Measurements from ENCODE around the gene CTNNB1. TPM values are rescaled to one million over a fixed set of nuclear protein-coding genes. Genes with fewer than 3 reads are reported as not detected.

CTNNB1 gene
- total RNA-seq, 1 donor from 2014 or later: 366 TPM

DNA sequence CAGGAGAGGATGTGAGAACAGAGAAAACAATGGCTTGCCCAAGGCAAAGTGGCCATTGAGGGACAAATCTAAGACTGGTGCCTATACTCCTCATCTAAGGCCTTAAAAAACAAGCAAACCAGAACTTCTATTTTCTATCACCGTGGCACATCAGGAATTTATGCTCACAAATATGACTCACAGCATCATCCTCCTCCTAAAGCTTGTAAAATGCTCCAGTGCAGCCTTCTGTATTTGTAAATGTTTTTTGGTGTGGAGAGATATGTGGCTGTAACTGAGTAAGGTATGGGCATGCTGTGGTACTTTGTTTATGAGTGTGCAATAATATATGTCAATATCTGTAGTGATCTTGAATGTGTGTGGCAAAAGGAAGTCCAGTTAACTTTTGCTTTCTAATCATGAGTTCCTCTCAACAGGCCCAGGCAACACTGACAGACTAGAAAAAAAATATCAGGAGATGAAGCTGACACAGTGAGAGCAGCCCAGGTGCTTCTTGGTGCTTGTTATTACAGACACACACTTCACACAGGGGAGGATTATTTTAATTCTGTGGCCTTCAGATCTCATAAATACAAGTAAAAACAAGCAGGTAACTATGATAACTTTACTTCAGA lies 60.3 kb downstream of the CTNNB1 start:
- TF ChIP-seq, protein P1, sequence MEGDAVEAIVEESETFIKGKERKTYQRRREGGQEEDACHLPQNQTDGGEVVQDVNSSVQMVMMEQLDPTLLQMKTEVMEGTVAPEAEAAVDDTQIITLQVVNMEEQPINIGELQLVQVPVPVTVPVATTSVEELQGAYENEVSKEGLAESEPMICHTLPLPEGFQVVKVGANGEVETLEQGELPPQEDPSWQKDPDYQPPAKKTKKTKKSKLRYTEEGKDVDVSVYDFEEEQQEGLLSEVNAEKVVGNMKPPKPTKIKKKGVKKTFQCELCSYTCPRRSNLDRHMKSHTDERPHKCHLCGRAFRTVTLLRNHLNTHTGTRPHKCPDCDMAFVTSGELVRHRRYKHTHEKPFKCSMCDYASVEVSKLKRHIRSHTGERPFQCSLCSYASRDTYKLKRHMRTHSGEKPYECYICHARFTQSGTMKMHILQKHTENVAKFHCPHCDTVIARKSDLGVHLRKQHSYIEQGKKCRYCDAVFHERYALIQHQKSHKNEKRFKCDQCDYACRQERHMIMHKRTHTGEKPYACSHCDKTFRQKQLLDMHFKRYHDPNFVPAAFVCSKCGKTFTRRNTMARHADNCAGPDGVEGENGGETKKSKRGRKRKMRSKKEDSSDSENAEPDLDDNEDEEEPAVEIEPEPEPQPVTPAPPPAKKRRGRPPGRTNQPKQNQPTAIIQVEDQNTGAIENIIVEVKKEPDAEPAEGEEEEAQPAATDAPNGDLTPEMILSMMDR (conservative IDR thresholded peaks at IDR 0.05; ENCODE audit: low read depth, low read length): no peak
- H3K4me3 ChIP-seq (ENCODE audit: low read depth, low read length): no peak overlapping the region
- DNase-seq (ENCODE audit: low read depth): no peak

GRCh38 chr3:41260063-41260450 lies 60.8 kb downstream of the CTNNB1 start:
- TF ChIP-seq, protein P1 (conservative IDR thresholded peaks at IDR 0.05; ENCODE audit: low read depth, low read length): no peak

GRCh38 chr3:41265011-41265545 lies 65.8 kb downstream of the CTNNB1 start:
- TF ChIP-seq, protein P1 (conservative IDR thresholded peaks at IDR 0.05; ENCODE audit: low read depth, low read length): no peak
- DNase-seq (ENCODE audit: low read depth): no peak
- H3K4me3 ChIP-seq (ENCODE audit: low read depth, low read length): no peak overlapping the region

More at GRCh38 chr3:41260063-41260450, 60.8 kb downstream of the CTNNB1 start:
- no peak overlapping the region for H3K4me3 ChIP-seq (ENCODE audit: low read depth, low read length)
- no peak for DNase-seq (ENCODE audit: low read depth)

DNA sequence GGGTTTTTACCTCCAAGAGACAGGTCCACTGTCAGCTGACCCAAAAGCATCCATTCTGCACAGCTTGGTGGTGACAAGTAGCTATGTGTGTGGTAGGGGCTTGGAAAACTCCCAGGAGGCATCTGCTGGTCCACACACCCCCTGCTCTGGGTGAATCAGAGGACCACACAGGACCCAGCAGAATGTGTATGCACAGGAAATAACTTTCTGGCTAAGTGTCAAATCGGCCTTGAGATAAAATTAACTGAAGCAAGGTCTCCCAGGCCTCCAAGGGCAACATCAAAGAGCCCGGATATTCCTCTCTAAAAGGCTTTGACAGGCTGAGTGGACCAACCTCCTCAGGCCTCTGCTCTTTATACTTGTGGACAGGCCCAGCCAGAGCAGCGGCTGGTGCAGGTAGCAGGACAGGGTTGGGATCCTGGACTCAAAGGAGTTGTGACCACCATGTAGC lies 66.5 kb downstream of the CTNNB1 start:
- TF ChIP-seq, protein P1 (conservative IDR thresholded peaks at IDR 0.05; ENCODE audit: low read depth, low read length): no peak
- DNase-seq (ENCODE audit: low read depth): no peak
- H3K4me3 ChIP-seq (ENCODE audit: low read depth, low read length): no peak overlapping the region

GRCh38 chr3:41267975-41268640 lies 68.8 kb downstream of the CTNNB1 start:
- peak; percentile 72 for DNase-seq (ENCODE audit: low read depth)
- TF ChIP-seq, protein P1 (conservative IDR thresholded peaks at IDR 0.05; ENCODE audit: low read depth, low read length): no peak
- H3K4me3 ChIP-seq (ENCODE audit: low read depth, low read length): no peak overlapping the region

DNA sequence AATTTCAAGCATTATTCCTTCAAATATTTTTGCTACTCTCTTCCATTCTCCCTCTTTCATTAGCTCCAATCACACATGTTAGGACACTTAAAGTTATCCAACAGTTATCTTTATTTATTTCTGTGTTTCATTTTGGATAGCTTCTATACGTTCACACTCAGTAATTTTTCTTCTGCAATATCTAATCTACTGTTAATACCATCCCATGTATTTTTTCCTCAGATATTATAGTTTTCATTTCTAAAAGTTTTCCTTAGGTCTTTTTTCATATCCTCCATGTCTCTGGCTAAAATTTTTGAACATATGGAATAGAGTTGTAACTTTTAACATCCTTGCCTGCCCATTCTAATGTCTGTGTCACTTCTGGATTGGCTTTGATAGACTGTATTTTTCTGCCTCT lies 73.4 kb downstream of the CTNNB1 start:
- TF ChIP-seq, protein P1 (conservative IDR thresholded peaks at IDR 0.05; ENCODE audit: low read depth, low read length): no peak
- H3K4me3 ChIP-seq (ENCODE audit: low read depth, low read length): no peak overlapping the region
- no peak for DNase-seq (ENCODE audit: low read depth)

Data from epithelial cell of proximal tubule (primary cell).